Measurements from ENCODE around the gene GDPD5.

Gene GDPD5

GRCh38 chr11:75389276-75389605 is 136.5 kb downstream of the GDPD5 start:
- Histone ChIP-seq H3K36me3 (ENCODE audit: insufficient read depth, low read length) (no peaks in the 10 kb centered on the region), H3K4me1 (ENCODE audit: insufficient read depth, low read length) (peaks cover 22% of the 10 kb centered on the region), H3K9ac (ENCODE audit: low read depth, low read length) (no peak overlapping the region), H3K9me3 (ENCODE audit: control insufficient read depth, insufficient read depth, low read length) (no peaks in the 10 kb centered on the region)

GRCh38 chr11:75388386-75389275 is 137.1 kb downstream of the GDPD5 start:
- Histone ChIP-seq H3K36me3 (ENCODE audit: insufficient read depth, low read length) (no peaks in the 10 kb centered on the region), H3K9ac (ENCODE audit: low read depth, low read length) (peak overlapping the region; percentile 10; the same call in 1 of the 2 replicates), H3K9me3 (ENCODE audit: control insufficient read depth, insufficient read depth, low read length) (no peaks in the 10 kb centered on the region), H3K4me1 (ENCODE audit: insufficient read depth, low read length) (peaks cover 22% of the 10 kb centered on the region)

- Histone ChIP-seq H3K9me3 (ENCODE audit: control insufficient read depth, insufficient read depth, low read length) (no peaks in the 10 kb centered on the region), H3K9ac (ENCODE audit: low read depth, low read length) (no peak overlapping the region), H3K36me3 (ENCODE audit: insufficient read depth, low read length) (no peaks in the 10 kb centered on the region), H3K4me1 (ENCODE audit: insufficient read depth, low read length) (peaks cover 25% of the 10 kb centered on the region)
Measured at GRCh38 chr11:75387736-75388294, 137.9 kb downstream of the GDPD5 start.

- Histone ChIP-seq H3K4me1 (ENCODE audit: insufficient read depth, low read length) (peaks cover 25% of the 10 kb centered on the region), H3K9ac (ENCODE audit: low read depth, low read length) (no peak overlapping the region), H3K9me3 (ENCODE audit: control insufficient read depth, insufficient read depth, low read length) (no peaks in the 10 kb centered on the region), H3K36me3 (ENCODE audit: insufficient read depth, low read length) (no peaks in the 10 kb centered on the region)
Measured at GRCh38 chr11:75386942-75387630, 138.7 kb downstream of the GDPD5 start.
